Hypothalamus (tissue), 51 donors: ENCODE measurements around the gene C14orf132.

ENCODE experiments used
- DNase-seq, 51 donors: peaks; one replicate each; lab custom pipeline; 2025; lab: John Stamatoyannopoulos, UW

C14orf132 gene

DNA sequence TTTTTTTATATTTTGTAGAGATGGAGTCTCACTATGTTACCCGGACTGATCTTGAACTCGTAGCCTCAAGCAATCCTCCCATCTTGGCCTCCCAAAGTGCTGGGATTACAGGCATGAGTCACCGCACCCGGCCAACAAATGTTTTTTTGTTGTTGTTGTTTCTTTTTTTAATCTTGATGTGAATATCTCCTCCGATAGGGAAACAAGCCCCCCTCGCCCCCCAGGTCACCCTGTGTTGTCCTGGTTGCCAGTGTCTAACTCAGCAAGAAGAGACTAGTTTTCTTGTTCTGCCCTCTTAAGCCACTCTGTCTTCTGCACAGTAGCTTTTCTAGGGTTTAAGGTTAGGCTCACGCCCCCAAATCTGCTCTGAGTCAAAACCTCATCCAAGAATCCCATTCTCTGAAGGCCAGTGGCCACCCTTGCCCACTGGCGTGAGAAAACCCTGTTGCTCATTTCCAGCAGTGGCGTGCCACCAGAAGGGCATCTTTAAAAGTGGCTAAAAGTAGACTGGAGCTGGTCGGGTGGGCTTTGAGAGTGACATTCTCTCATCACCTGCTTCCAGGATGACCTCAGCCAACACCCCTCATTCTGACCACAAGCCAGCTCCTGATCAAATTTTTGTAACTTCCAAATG lies 42.7 kb downstream of the C14orf132 start:
- DNase-seq: no peak

DNA sequence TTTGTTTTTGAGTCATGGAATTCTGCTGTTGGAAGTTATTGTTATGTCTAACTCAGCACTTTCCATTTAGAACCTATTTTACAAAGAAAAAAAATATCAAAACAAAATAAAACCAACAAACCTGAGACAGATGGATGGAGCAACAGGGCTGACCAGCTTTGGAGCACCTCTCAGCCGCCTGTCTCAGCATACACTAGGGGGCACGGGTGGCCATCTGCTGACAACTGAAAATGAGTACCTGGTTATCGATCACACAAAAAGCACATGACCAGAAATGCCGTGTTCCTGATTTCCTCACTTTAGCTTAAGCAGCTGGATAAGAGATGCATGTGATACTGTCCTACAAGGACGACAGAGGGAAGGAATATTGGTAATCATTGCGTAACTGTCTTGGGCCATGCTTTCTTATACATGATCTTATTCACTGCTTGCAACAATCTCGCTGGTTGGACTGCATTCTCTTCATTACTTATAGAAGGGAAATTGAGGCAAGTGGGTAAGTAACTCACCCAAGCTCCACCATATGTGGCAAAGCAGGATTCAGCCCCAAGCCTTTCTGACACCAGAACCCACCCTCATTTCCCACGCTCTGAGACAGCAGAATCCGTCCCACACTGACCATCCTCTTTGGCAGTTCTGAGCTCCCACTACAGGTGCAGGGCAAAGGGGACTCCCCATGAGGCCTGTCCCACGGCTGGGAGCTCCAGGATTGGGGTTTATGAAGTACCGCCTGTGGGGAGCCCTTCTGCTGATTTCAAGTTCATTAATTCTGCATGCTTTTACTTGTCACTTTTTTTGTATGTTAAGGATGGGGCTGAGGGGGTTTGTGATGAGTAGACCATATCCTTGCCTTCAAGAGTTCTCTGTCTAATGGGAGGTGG lies 43.5 kb downstream of the C14orf132 start:
- no peak for DNase-seq

DNA sequence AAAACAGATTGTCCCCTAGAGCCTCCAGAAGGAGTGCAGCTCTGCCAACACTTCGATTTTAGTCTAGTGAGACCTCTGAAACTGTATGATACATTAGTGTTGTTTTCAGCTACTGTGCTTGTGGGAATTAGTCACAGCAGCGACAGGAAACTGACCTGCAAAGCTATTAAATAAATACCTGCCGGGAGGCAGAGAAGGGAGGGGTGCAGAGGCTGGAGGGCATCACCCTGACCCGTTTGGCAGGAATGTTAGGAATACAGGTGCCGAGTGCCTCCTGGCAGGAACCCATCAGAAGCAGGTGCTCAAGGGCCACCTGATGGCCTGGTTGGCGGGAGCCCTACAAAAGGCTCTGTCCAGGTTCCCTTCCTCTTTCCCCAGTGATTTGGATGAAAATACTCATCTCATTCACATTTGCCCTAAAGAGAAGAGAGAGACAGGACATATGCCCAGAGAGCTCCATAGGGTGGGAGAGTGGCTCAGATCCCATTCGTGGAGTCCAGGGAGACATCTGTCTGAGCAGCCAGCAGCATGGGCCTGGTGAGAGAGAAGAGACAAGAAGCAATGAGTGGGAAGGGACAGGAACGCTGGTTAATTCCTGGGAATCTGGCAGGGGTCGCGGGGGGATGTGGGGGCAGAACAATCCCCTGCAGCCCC lies 44.6 kb downstream of the C14orf132 start:
- no peak for DNase-seq

DNA sequence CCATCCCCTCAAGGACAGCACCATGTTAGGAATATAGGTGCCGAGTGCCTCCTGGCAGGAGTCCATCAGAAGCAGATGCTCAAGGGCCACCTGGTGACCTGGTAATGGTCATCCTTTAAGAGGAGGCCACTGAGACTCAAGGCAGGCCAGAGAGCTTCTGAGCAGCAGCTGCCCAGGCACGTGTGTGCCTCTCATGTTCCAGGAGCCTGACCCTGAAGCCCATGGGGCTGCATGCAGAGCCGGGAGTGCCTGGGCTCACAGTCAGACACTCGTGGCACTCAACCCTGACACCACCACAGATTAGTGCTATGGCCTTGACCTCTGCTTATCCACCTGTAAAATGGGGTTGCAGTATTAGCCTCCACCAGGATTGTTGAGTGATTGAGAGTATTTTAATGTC lies 45.6 kb downstream of the C14orf132 start:
- no peak for DNase-seq

DNA sequence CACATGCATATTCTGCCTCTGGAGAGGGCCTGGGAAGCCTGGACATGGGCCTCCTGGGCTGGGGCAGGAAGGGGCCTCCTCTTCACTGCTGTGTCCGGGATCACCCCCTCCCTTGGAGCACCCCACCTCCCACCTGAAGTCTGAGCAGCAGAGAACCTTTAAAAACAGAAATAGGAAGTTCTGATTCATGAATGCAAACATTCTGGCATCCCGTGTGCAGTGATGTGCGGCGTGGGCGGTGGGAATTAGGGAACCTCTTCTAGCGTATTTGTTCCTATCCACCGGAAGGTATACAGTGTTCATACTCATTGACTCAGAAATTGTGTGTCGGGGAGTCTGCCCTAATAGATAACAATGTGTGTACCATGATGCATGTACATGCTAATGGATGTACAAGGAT lies 46.2 kb downstream of the C14orf132 start:
- DNase-seq: peak in 1 of 51 donors; percentile 17

DNA sequence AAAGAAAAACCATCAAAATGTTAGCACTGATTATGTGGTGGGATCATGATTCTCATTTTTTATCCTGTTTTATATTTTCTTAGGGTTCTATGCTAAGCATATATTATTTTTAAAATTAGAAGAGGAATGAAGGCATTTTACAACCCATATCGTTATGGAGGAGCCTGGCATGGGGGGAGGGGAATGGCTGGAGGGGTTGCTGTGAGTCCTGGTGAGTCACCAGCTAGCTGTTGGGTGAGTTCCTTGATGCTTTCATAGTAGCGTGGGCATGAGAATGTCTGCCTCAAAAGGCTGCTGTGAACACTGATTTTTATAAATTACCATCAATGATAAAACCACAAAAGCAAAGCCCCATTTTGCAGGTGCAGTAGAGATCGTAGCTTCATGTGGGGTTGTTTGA lies 46.9 kb downstream of the C14orf132 start:
- peak in 2 of 51 donors; percentile 10 to 11 for DNase-seq

DNA sequence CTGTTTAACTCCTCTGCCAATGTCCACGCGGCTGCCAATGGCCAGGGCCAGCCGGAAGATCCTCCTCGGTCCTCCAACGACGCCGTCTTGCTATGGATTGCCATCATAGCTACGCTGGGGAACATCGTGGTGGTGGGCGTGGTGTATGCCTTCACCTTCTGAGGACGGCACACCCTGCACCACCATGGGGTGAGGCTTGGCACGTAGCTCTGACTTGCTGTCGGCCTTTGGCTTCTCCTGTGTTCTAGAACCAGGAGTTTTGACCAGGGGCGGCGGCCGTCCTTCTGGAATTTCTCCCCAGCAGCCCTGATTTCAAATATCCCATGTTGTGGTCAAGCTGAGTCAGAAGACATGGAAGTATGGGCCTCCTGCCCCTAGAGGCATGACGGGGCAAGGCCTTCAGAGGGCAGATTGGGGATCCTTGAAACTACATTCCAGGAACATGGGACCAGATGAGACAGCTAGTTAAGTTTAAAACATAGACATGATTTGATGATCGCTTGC lies 47.5 kb downstream of the C14orf132 start:
- no peak for DNase-seq

DNA sequence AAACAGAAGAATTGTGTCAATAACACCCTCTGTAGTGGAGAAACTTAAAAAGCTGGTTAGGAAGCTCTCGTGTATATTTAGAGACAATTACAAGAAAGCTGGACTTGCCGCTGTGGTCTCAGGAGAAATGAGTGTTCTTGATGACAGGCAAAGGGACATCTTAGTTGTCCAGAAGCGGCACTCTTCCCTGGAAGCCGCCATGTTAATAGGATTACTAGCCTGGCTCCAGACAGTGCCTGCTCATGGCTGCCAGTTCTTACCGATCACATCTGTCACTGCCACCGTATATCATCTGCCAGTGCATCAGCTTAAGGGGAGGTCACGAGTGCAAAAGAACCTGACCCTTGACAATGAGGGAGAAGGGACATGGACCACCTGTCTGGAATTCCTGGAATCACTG lies 48.9 kb downstream of the C14orf132 start:
- no peak for DNase-seq

DNA sequence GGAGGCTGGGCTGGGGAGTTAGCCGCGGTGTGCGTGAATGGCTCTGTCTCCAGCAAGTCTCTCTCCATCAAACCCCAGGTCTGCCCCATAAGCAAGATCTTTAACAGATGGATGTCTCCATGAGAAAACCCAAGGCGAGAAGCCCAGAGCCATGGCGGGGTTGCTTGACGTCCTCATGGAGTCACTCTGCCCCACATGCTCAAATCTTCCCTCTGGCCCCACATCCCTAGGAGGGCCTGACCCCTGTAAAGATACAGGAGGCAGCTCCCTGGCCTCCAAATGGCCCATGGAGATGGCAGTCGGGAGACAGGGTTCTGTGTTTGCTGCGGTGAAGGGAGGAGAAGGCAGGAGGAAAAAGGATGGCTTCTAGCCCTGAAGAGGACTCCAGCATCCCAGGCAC lies 49.3 kb downstream of the C14orf132 start:
- DNase-seq: no peak

DNA sequence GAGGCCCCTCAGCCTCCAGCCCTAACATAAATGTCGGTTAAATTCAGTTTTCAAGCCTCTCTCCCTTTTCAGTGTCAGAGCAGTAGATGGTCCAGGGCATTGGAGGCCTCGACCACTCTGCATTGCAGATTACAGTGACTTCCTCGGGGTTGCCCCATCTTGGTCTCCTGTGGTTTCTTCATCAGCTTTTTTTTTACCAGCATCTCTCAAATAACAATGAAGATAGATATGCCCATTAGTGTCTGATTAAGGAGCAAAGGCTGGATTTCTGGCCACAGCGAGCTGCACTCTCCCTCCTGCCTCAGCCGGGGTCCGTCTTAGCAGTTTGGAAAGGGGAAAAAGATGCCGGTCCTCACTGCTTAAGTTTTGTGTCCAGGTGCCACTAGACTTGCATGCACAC lies 49.7 kb downstream of the C14orf132 start:
- no peak for DNase-seq

DNA sequence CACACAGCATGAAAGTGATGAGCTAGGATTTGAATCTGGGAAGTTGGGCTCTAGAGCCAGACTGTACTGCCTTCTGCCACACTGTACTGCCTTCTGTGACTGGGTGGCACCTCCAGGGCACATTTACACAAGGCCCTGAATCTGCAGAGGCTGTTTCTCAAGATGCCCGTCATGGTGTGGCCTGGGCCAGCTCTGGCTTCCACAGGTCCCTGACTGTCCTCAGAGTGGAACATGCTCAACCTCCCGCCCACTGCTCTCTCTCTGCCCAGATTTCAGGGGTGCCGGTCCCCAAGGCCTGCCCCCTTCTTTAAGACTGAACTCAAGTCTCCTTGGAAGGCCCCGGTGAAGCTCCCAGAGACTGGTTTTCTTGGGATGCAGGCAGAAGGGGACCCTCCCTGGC lies 50.2 kb downstream of the C14orf132 start:
- no peak for DNase-seq

DNA sequence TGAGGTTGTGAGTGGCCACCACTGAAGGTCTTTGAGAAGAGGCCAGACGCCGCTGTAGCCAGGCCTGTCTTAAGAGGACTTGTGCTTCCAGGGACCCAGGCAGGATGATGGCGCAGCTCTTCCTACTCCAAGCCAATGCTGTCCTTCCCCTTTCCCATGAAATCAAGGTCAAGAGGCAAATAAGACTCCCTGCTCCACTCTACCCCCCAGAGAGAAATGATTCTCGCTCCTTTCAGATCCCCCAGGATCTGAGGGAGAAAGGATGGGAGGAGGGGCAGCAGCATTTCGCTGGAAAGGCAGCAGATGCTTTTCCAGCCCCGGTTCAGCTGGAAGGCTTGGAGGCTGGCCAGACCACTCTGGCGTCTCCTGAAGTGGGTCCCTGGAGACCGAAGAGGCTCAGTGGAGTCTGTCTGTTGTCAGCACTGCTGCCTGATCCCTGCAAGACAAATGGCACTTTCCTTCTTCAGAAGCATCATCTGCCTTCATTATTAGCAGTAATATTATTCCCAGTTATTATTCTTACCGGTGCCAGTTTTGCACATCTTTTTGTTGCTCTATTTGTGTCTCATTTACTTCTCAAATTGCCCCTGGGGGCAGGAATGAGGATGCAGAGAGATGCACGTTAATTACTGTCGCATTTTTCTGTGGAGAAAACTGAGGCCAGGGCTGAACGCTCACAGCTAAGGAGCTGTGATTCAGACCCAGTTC lies 51.4 kb downstream of the C14orf132 start:
- DNase-seq: peak in 40 of 51 donors; percentile 8 to 81 (median 51)

DNA sequence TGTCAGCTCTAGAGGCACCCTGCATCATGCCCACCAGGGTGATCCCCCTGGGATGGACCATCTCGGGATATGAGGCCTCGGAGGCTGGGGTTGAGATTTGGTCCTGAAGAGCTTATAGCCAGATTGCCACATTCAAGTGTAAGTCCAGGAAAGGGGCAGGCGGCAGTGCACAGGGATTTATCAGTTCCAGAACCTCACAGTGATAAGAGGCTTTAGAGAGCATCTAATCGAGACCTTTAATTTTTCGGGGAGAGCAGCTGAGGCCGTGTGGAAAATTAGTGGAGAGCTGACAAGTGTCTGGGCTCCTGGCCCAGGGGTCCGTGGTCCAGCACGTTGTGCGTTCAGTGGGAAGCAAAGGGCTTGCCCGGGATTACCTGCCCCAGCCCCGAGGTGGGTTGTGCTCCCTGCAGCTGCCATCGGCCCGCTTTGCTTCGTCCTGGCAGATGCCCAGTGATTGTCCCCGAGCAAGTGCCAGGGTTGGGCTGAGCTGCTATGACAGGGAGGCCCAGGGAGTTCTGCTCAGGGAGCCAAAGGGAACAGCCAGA lies 52.1 kb downstream of the C14orf132 start:
- DNase-seq: peak in 14 of 51 donors; percentile 6 to 49 (median 16)

DNA sequence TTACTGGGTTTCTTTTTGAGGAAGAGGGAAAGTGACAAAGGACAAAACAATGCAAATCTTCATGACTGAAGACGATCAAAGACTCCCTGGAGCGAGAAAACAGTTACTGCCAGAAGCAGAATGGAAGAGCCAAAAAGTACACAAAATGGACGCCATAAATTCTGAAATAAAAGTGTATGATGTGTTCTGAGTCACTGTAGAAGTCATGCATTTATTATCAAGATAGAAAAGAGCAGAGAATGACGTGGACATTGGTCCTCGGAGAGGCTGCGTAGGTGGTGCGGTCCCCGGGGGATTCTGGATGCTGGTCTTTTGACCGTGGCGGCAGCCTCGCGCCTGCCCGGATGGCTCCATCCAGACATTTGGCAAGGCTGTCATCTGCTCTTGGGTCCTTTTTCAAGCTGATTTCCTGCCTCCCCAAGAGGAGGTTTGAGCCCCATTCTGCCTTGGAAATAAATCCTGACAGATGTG lies 52.8 kb downstream of the C14orf132 start:
- DNase-seq: no peak

DNA sequence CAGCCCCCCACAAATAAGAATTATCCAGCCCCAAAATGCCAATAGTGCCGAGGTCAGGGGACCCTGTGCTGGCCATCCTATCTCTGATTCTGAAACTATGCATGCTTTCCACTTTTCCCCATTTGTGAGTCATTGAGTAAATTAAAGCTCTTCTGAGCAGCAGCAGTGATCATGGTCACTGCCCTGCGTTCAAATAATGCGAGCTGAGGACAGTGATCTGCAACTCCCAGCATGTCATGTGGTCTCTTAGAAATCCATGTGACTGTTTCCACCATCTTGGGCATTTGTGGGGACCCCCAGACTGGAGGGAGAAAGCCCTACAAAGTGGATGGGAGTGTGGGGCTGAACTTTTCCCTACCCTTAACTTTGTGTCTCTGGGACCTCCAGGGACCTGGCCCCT lies 53.8 kb downstream of the C14orf132 start:
- no peak for DNase-seq

DNA sequence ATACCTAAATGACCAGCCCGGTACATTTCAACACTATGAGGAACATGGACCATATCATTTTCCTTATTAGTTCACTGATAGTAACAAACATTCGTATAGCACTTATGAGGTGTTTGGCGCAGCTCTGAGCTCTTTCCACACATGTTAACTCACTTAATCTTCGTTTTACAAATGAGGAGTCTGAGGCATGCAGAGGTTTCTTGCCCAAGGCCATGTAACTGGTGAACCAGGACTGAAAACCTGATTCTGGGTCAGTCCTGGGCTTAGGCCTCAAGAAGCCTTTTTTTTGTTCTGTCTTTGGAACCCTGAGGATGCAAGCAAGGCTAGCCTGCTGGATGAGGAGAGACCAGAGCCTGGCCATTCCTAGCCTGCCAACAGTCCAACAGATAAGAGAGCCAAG lies 55.0 kb downstream of the C14orf132 start:
- no peak for DNase-seq

DNA sequence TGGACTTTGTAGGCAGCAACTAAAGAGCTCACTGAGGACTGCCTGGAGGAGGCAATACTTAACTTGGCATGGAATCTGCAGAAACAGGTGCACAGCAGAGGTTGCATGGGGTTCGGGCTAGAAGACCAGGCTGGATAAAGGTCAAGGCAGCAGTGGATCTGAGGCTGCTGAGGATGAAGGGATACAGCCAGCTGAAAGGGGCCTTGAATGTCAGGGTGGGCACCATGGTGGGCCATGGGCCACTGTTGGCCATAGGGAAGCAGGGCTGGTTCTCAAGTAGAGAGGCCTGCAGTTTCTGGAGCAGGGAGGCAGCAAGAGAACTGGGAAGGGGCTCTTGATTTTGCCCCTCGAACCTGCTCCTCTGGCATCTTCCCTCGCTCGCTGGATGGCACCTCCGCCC lies 55.5 kb downstream of the C14orf132 start:
- DNase-seq: no peak

DNA sequence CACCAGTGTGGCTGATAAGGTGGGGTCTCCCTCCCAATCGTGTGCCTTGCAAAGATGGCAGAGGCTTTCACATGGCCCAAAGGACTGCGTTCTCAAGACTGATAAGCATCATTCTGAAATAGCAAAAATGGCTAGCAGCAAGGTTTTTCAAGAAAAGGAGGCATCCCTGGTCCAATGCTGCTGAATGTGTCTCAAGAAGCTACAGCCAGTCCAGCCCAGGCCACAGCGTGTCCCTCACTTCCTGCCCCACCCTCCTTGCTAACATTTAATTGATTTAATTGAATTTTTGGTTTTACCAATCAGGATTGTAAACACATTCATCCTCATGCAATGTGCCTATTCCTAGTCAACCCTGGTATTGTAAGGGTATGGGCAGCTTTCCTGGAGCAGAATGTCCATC lies 55.9 kb downstream of the C14orf132 start:
- DNase-seq: no peak

DNA sequence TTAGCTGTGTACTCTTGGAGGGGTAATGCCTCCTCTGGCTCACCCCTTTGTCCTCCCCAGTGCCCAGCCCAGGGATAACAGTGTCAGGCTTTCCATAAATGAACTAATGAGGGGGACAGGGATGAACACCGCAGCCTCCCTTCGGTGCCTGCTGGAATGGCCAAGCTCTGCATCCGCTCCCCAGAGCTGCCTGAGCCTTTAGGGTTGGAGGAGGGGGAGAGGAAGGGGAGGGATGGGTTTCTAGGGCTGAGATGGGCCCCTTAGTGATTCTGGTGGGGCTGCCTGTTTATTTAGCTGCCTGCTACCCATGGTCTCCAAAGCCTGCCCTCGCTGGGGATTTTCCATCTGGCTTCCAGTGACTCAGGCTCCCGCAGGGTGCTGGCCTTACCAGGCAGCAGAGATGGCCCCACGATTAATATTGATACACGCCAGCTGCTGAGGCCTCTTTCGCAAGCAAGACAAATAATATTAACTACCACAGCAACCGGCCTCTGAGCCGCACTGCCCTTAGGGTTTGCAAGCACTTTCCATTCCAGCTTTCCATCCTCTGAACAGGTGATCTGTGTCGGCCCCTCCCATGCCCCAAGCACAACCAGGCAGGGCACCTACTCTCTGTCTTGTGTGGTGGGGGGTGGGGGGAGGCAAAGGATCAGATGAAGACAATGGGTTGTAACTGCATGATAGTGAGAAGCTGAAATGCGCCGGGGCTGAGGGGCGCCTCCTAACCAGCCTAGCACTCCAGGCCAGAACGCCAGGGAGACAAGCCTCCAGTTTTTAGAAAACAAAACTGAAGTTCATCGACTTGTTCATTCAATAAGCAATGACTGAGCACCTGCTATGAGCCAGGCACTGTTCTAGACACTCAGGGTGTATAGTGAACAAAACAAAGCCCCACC lies 56.7 kb downstream of the C14orf132 start:
- DNase-seq: no peak
